Stimulated activated CD4-positive, alpha-beta T cell treated with anti-CD3 and anti-CD28 coated beads, Interleukin-1b, Interleukin-23, amount 100 ng/mL, for 4 hours (primary cell): Measurements from ENCODE around the gene TMEM60.
"Not testable (repeated sequence)": the region's sequence is repeated elsewhere in the genome, so short reads cannot be mapped to it uniquely, and the experiment has no call there.

Experiments
- DNase-seq, 2 donors: peaks; one replicate each; pipeline ENCODE4 v3.0.0-alpha.2; 2020; ENCODE audit warnings: low read depth in 2 of 2

The TMEM60 gene

GRCh38 chr7:77798394-77799077, at the start of gene TMEM60, which contains the start of gene PHTF2:
TMEM60 (minus strand) TSS chr7:77798434; CDS start chr7:77794373, 4,061 bp downstream.
PHTF2 (plus strand) TSS chr7:77798773.
- DNase-seq, result peak; percentile 83 to 86

GRCh38 chr7:77846317-77847092, 48.3 kb upstream of the TMEM60 start:
- no peak for DNase-seq

GRCh38 chr7:77843194-77843593, 45.0 kb upstream of the TMEM60 start:
- DNase-seq, result no peak

- no peak for DNase-seq
These were observed 41.7 kb upstream of the TMEM60 start for GRCh38 chr7:77839919-77840318.

GRCh38 chr7:77838929-77839491, 40.8 kb upstream of the TMEM60 start:
- DNase-seq, result no peak

- DNase-seq, result no peak
These were observed 39.7 kb upstream of the TMEM60 start for GRCh38 chr7:77837966-77838365.

GRCh38 chr7:77837275-77837674, 39.0 kb upstream of the TMEM60 start:
- no peak for DNase-seq

GRCh38 chr7:77836425-77836824, 38.2 kb upstream of the TMEM60 start:
- DNase-seq, result not testable (repeated sequence)

- no peak for DNase-seq
These were observed 34.9 kb upstream of the TMEM60 start for GRCh38 chr7:77833136-77833535.

GRCh38 chr7:77831953-77832352, 33.7 kb upstream of the TMEM60 start:
- no peak for DNase-seq

- no peak for DNase-seq
These were observed 33.2 kb upstream of the TMEM60 start for GRCh38 chr7:77831481-77831880.

GRCh38 chr7:77830649-77831355, 32.6 kb upstream of the TMEM60 start:
- DNase-seq, result no peak

GRCh38 chr7:77827999-77828398, 29.8 kb upstream of the TMEM60 start:
- DNase-seq, result no peak

GRCh38 chr7:77826300-77826699, 28.1 kb upstream of the TMEM60 start:
- no peak for DNase-seq

- DNase-seq, result no peak
These were observed 26.9 kb upstream of the TMEM60 start for GRCh38 chr7:77825131-77825530.

GRCh38 chr7:77824636-77825035, 26.4 kb upstream of the TMEM60 start:
- no peak for DNase-seq

- DNase-seq, result no peak
These were observed 25.6 kb upstream of the TMEM60 start for GRCh38 chr7:77823787-77824186.

- DNase-seq, result no peak
These were observed 24.0 kb upstream of the TMEM60 start for GRCh38 chr7:77822269-77822668.

GRCh38 chr7:77820967-77821366, 22.7 kb upstream of the TMEM60 start:
- no peak for DNase-seq

GRCh38 chr7:77819021-77819420, 20.8 kb upstream of the TMEM60 start:
- DNase-seq, result no peak

GRCh38 chr7:77813180-77813579, 14.9 kb upstream of the TMEM60 start:
- DNase-seq, result no peak

GRCh38 chr7:77812290-77812685, 14.1 kb upstream of the TMEM60 start:
- no peak for DNase-seq
